GM12878 (cell line): ENCODE measurements around the gene ELL2. TPM values are rescaled to one million over a fixed set of nuclear protein-coding genes. Genes with fewer than 3 reads are reported as not detected.

Experiments used
- ATAC-seq: fragments of 200-7000 bp; cut with Tn5 transposase; 3 replicates; pipeline ENCODE4 v1.9.1; 2020; ENCODE audit warnings: mild to moderate bottlenecking, moderate library complexity
- BruUV-seq: library from RNA; stranded (reverse); fragments of 400-500 nt; replicated peaks from 2 replicates; lab custom pipeline; 2021; lab: Mats Ljungman, UMichigan
- CTCF ChIA-PET: fragments of 300-600 bp; sonication (Branson Sonifier 250); formaldehyde crosslinking; extraction: SDS; loops from one replicate; lab custom pipeline; 2021; ENCODE audit warnings: inconsistent platforms; lab: Yijun Ruan, JAX
- POLR2A ChIA-PET: fragments of 350-600 bp; formaldehyde crosslinking; extraction: SDS; loops from one replicate; lab custom pipeline; 2021; ENCODE audit warnings: inconsistent platforms; lab: Charles Lee
- RAD21 ChIA-PET: fragments of 300-600 bp; sonication (Branson Sonifier 250); formaldehyde crosslinking; loops from one replicate; lab custom pipeline; 2023; ENCODE audit warnings: antibody characterized with exemption; ENCODE audit not compliant: unreplicated experiment; lab: Charles Lee
- SMC1A ChIA-PET: fragments of 300-600 bp; sonication (Branson Sonifier 250); formaldehyde crosslinking; loops from one replicate; lab custom pipeline; 2023; ENCODE audit not compliant: unreplicated experiment, uncharacterized antibody; lab: Charles Lee
- DNase-seq: peaks from one replicate; pipeline ENCODE4 v3.0.0-alpha.2; 2011; ENCODE audit warnings: low read depth, low spot score
- FAIRE-seq: peaks from 3 replicates; lab custom pipeline; 2011; peaks lifted over from hg19 to GRCh38; lab: Jason Lieb, UNC
- H2AFZ ChIP-seq: 2 replicates; pipeline ENCODE4 v1.6.0; 2011; ENCODE audit warnings: low read depth, low read length, control low read depth; ENCODE audit not compliant: control insufficient read depth
- H3K27ac ChIP-seq: 2 replicates; pipeline ENCODE4 v1.5.1; 2011; ENCODE audit warnings: control low read depth; ENCODE audit not compliant: control insufficient read depth, insufficient read depth
- H3K27me3 ChIP-seq, 2 experiments: replicated peaks in 1 of 2; 2 replicates each; pipeline versions ENCODE4 v1.6.0 to v1.6.1; 2011; ENCODE audit warnings: low read length in 1 of 2; ENCODE audit not compliant: control insufficient read depth in 2 of 2, insufficient read depth in 2 of 2
- H3K36me3 ChIP-seq, 2 experiments: 2 replicates each; pipeline ENCODE4 v1.5.1; 2011; ENCODE audit warnings: low read length in 1 of 2; ENCODE audit not compliant: control insufficient read depth in 2 of 2, insufficient read depth in 2 of 2
- H3K4me1 ChIP-seq: 2 replicates; pipeline ENCODE4 v1.6.1; 2011; ENCODE audit warnings: mild to moderate bottlenecking, low read length, moderate library complexity, mixed read lengths; ENCODE audit not compliant: control insufficient read depth, insufficient read depth
- H3K4me2 ChIP-seq: 2 replicates; pipeline ENCODE4 v1.6.0; 2011; ENCODE audit warnings: control low read depth; ENCODE audit not compliant: control insufficient read depth, insufficient read depth
- H3K4me3 ChIP-seq: fragments of 200-600 bp; sonication (generic); 2 replicates; pipeline ENCODE4 v1.5.1; 2016
- H3K79me2 ChIP-seq: 2 replicates; pipeline ENCODE4 v1.6.0; 2011; ENCODE audit warnings: low read length; ENCODE audit not compliant: control insufficient read depth, insufficient read depth
- H3K9ac ChIP-seq: 2 replicates; pipeline ENCODE4 v1.8.0; 2011; ENCODE audit warnings: low read length, control low read depth, mixed read lengths; ENCODE audit not compliant: control insufficient read depth, insufficient read depth
- H3K9me3 ChIP-seq: replicated peaks from 3 replicates; pipeline ENCODE4 v1.5.1; 2011; ENCODE audit warnings: mild to moderate bottlenecking, low read length; ENCODE audit not compliant: control insufficient read depth, insufficient read depth
- H4K20me1 ChIP-seq: 2 replicates; pipeline ENCODE4 v1.6.0; 2011; ENCODE audit not compliant: control insufficient read depth, insufficient read depth
- ATF7 ChIP-seq: fragments of 450-650 bp; IDR thresholded peaks from 2 replicates; pipeline ENCODE4 v1.6.1; 2016; ENCODE audit warnings: low read depth, mild to moderate bottlenecking
- FOS ChIP-seq: IDR thresholded peaks from 3 replicates; pipeline ENCODE4 v1.6.1; 2011; ENCODE audit warnings: borderline replicate concordance; ENCODE audit not compliant: insufficient read length; ENCODE audit errors: extremely low read depth
- FOXM1 ChIP-seq: IDR thresholded peaks from 2 replicates; pipeline ENCODE4 v1.6.1; 2012; ENCODE audit warnings: low read depth, mild to moderate bottlenecking, inconsistent platforms, low read length, moderate library complexity
- HDAC2 ChIP-seq: fragments of 200-600 bp; sonication (generic); IDR thresholded peaks from 2 replicates; pipeline ENCODE4 v1.6.1; 2017
- IRF3 ChIP-seq: fragments of 450-650 bp; IDR thresholded peaks from 2 replicates; pipeline ENCODE4 v1.6.1; 2014; ENCODE audit warnings: mild to moderate bottlenecking
- POLR2AphosphoS5 ChIP-seq: IDR thresholded peaks from 2 replicates; pipeline ENCODE4 v1.6.1; 2011; ENCODE audit warnings: mild to moderate bottlenecking, low read length, inconsistent platforms
- SPI1 ChIP-seq: IDR thresholded peaks from 2 replicates; pipeline ENCODE4 v1.6.1; 2011; ENCODE audit warnings: low read depth, mild to moderate bottlenecking, low read length, moderate library complexity, borderline replicate concordance; ENCODE audit not compliant: insufficient read depth
- SRF ChIP-seq, 2 experiments: IDR thresholded peaks; 2 replicates each; pipeline ENCODE4 v1.6.1; 2011; ENCODE audit warnings: low read depth in 2 of 2, low read length in 2 of 2, mild to moderate bottlenecking in 1 of 2, moderate library complexity in 1 of 2
- ZBED1 ChIP-seq: IDR thresholded peaks from 2 replicates; pipeline ENCODE4 v1.6.1; 2016; ENCODE audit warnings: borderline replicate concordance
- WGBS: methylation state at CpG from one replicate; pipeline ENCODE4 v1.1.6; 2016; ENCODE audit warnings: low lambda C conversion rate; ENCODE audit not compliant: insufficient replicate concordance, insufficient coverage; ENCODE audit errors: missing lambda C conversion rate; 5-methylcytosine and 5-hydroxymethylcytosine counted together
- in situ Hi-C: fragments of 300-500 bp; cut with MboI; formaldehyde crosslinking; loops from 9 replicates; pipeline ENCODE4 v1.14.3; 2018; ENCODE audit warnings: mixed read lengths
- intact Hi-C: fragments of 100-400 bp; cut with micrococcal nuclease; formaldehyde crosslinking; loops from one replicate; pipeline ENCODE4 v1.14.2; 2022; ENCODE audit not compliant: unreplicated experiment
- polyA plus RNA-seq, 11 experiments: library from polyadenylated mRNA; depleted of rRNA in 4 of 11; unstranded in 6 of 11; stranded (reverse) in 5 of 11; fragments of >200 nt; fragmentation: Nextera tagmentation in 4 of 11; fragmentation: Illumina TruSeq in 1 of 11; extraction: Ambion mirVana in 4 of 11; extraction: Trizol in 1 of 11; gene quantifications; 1 replicate in 1 of 11; 2 replicates in 10 of 11; pipeline versions ENCODE4 v1.2.1 to v1.2.3, GENCODE V29; 2011 to 2016; ENCODE audit warnings: inconsistent platforms in 2 of 11, missing spikeins in 2 of 11, low read depth in 1 of 11
- total RNA-seq, 4 experiments: library from RNA; depleted of rRNA in 3 of 4; stranded (reverse); fragments of >200 nt in 3 of 4; fragmentation: Illumina TruSeq in 1 of 4; extraction: Trizol in 1 of 4; gene quantifications; 2 replicates each; pipeline versions ENCODE4 v1.2.1 to v1.2.3, GENCODE V29; 2013 to 2021
- TF ChIP-seq, protein P1 (sequence below): IDR thresholded peaks from 2 replicates; pipeline ENCODE4 v1.6.1; 2012; ENCODE audit warnings: mild to moderate bottlenecking, low read depth, low read length

The ELL2 gene
- total and polyA plus RNA-seq, 10 of the 15 experiments (the other 5 are each of a cell fraction or from before 2014, with no cell fraction given) = 24.2 to 91.4 (median 57.4) TPM

GRCh38 chr5:95864944-95865504 is 96.6 kb downstream of the ELL2 start:
- WGBS = 46% methylated on average over 6 of the region's 6 CpGs
- Histone ChIP-seq H2AFZ (no peak overlapping the region), H4K20me1 (no peaks in the 10 kb centered on the region), H3K79me2 (no peaks in the 10 kb centered on the region), H3K27ac (no peak overlapping the region), H3K36me3 (no peaks in the 10 kb centered on the region), H3K4me3 (no peak overlapping the region), H3K9ac (no peak overlapping the region), H3K4me2 (no peak overlapping the region), H3K4me1 (peaks cover 30% of the 10 kb centered on the region), H3K9me3 (no peaks in the 10 kb centered on the region; the same call in 2 of the 3 replicates), H3K27me3 (no peaks in the 10 kb centered on the region)
- CTCF ChIA-PET = interaction anchor here (1.0 to 20.1 kb wide), 8 partner anchors 9 to 738 kb away, joined by 3 to 360 read pairs (median 4); no protein-coding TSS in a partner anchor
- FAIRE-seq (no peak), DNase-seq (no peak), ATAC-seq (no peak)
- SMC1A ChIA-PET = interaction anchor here (1.0 to 18.3 kb wide), 11 partner anchors 9 to 473 kb away, joined by 3 to 289 read pairs (median 5); no protein-coding TSS in a partner anchor
- RAD21 ChIA-PET = interaction anchor here (0.8 to 13.6 kb wide), 5 partner anchors 13 to 475 kb away, joined by 3 to 182 read pairs (median 3); no protein-coding TSS in a partner anchor
- intact Hi-C loops (no loop called here), in situ Hi-C loops (loop anchor here (5.0 kb wide), 1 partner anchor 92 kb away; no protein-coding TSS in a partner anchor)
- TF ChIP-seq SPI1 (no peak), POLR2AphosphoS5 (no peak), ZBED1 (no peak), HDAC2 (no peak), SRF (IDR thresholded peaks at IDR 0.05; ENCODE audit: low read depth in 2 of 2, low read length in 2 of 2) (no peak), FOS (no peak), ATF7 (no peak), FOXM1 (no peak), IRF3 (no peak)
- TF ChIP-seq, protein P1, sequence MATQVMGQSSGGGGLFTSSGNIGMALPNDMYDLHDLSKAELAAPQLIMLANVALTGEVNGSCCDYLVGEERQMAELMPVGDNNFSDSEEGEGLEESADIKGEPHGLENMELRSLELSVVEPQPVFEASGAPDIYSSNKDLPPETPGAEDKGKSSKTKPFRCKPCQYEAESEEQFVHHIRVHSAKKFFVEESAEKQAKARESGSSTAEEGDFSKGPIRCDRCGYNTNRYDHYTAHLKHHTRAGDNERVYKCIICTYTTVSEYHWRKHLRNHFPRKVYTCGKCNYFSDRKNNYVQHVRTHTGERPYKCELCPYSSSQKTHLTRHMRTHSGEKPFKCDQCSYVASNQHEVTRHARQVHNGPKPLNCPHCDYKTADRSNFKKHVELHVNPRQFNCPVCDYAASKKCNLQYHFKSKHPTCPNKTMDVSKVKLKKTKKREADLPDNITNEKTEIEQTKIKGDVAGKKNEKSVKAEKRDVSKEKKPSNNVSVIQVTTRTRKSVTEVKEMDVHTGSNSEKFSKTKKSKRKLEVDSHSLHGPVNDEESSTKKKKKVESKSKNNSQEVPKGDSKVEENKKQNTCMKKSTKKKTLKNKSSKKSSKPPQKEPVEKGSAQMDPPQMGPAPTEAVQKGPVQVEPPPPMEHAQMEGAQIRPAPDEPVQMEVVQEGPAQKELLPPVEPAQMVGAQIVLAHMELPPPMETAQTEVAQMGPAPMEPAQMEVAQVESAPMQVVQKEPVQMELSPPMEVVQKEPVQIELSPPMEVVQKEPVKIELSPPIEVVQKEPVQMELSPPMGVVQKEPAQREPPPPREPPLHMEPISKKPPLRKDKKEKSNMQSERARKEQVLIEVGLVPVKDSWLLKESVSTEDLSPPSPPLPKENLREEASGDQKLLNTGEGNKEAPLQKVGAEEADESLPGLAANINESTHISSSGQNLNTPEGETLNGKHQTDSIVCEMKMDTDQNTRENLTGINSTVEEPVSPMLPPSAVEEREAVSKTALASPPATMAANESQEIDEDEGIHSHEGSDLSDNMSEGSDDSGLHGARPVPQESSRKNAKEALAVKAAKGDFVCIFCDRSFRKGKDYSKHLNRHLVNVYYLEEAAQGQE = no peak
- POLR2A ChIA-PET = interaction anchor here (0.5 to 1.5 kb wide), 3 partner anchors 9 to 67 kb away, joined by 3 to 4 read pairs (median 3); no protein-coding TSS in a partner anchor
- BruUV-seq = no TSS peak
